Testis (tissue), 2 donors: Measurements from ENCODE around the gene IFIT3.

Experiments
- CTCF ChIP-seq, 3 experiments: fragments of 450-650 bp in 2 of 3; fragments of 200-600 bp in 1 of 3; sonication (generic) in 1 of 3; IDR thresholded peaks; one replicate each; pipeline ENCODE4 v1.5.1; 2016 to 2019; ENCODE audit warnings: antibody characterized with exemption in 3 of 3, mild to moderate bottlenecking in 2 of 3, moderate library complexity in 1 of 3
- POLR2A ChIP-seq: fragments of 450-650 bp; IDR thresholded peaks from one replicate; pipeline ENCODE4 v1.6.1; 2017; ENCODE audit warnings: antibody characterized with exemption, mild to moderate bottlenecking, moderate library complexity

GRCh38 chr10:89301721-89302445, 25.9 kb upstream of the IFIT3 start, which contains the start of gene IFIT2:
- TF ChIP-seq CTCF (IDR thresholded peaks at IDR 0.05) = no peak
- TF ChIP-seq POLR2A = no peak
